Keratinocyte (primary cell): ENCODE results near the gene CDKAL1.

Experiments used
- EZH2 ChIP-seq: IDR thresholded peaks from one replicate; pipeline ENCODE4 v1.6.1; 2012; ENCODE audit warnings: inconsistent platforms, mild to moderate bottlenecking, low read length, moderate library complexity
- TF ChIP-seq, protein P1 (sequence below), 3 experiments: IDR thresholded peaks in 1 of 3; conservative IDR thresholded peaks in 1 of 3; optimal IDR thresholded peaks in 1 of 3; 2 replicates in 2 of 3; 3 replicates in 1 of 3; pipeline versions ENCODE3 to v1.5.1; 2011; ENCODE audit warnings: low read length in 3 of 3, mild to moderate bottlenecking in 3 of 3, moderate library complexity in 2 of 3, control low read depth in 1 of 3, inconsistent platforms in 1 of 3; ENCODE audit not compliant: insufficient read depth in 2 of 3; ENCODE audit errors: extremely low read depth in 1 of 3

GRCh38 chr6:20589266-20589665 is 55.0 kb downstream of the CDKAL1 start:
- no peak for TF ChIP-seq EZH2
- TF ChIP-seq, protein P1, sequence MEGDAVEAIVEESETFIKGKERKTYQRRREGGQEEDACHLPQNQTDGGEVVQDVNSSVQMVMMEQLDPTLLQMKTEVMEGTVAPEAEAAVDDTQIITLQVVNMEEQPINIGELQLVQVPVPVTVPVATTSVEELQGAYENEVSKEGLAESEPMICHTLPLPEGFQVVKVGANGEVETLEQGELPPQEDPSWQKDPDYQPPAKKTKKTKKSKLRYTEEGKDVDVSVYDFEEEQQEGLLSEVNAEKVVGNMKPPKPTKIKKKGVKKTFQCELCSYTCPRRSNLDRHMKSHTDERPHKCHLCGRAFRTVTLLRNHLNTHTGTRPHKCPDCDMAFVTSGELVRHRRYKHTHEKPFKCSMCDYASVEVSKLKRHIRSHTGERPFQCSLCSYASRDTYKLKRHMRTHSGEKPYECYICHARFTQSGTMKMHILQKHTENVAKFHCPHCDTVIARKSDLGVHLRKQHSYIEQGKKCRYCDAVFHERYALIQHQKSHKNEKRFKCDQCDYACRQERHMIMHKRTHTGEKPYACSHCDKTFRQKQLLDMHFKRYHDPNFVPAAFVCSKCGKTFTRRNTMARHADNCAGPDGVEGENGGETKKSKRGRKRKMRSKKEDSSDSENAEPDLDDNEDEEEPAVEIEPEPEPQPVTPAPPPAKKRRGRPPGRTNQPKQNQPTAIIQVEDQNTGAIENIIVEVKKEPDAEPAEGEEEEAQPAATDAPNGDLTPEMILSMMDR (optimal IDR thresholded peaks at IDR 0.05 in 1 of 3, IDR thresholded peaks at IDR 0.05 in 1 of 3, conservative IDR thresholded peaks at IDR 0.05 in 1 of 3; ENCODE audit: extremely low read depth in 1 of 3, insufficient read depth in 2 of 3, low read length in 3 of 3) = no peak
